NCI-H1417 treated with DMSO at 0.1 percent for 48 hours (cell line): Measurements from ENCODE around the gene COL6A5.
"Not testable (repeated sequence)": the region's sequence is repeated elsewhere in the genome, so short reads cannot be mapped to it uniquely, and the experiment has no call there.

ENCODE experiments used
- DNase-seq: peaks from one replicate; lab custom pipeline; 2025; lab: John Stamatoyannopoulos, UW

COL6A5 gene

GRCh38 chr3:130448155-130448554 is 102.7 kb downstream of the COL6A5 start:
- DNase-seq: not testable (repeated sequence)

- no peak for DNase-seq
Observed at GRCh38 chr3:130456540-130456939, 111.1 kb downstream of the COL6A5 start.

- no peak for DNase-seq
Observed at GRCh38 chr3:130457671-130458070, 112.2 kb downstream of the COL6A5 start.

- DNase-seq: no peak
Observed at GRCh38 chr3:130459944-130460343, 114.5 kb downstream of the COL6A5 start.

- DNase-seq: no peak
Observed at GRCh38 chr3:130462089-130462488, 116.6 kb downstream of the COL6A5 start.

- no peak for DNase-seq
Observed at GRCh38 chr3:130463221-130463620, 117.7 kb downstream of the COL6A5 start.

- no peak for DNase-seq
Observed at GRCh38 chr3:130465521-130465920, 120.0 kb downstream of the COL6A5 start.

GRCh38 chr3:130468311-130468710 is 122.8 kb downstream of the COL6A5 start:
- DNase-seq: no peak

GRCh38 chr3:130470126-130470525 is 124.7 kb downstream of the COL6A5 start:
- no peak for DNase-seq

- no peak for DNase-seq
Observed at GRCh38 chr3:130473416-130473815, 127.9 kb downstream of the COL6A5 start.

GRCh38 chr3:130480736-130481135 is 135.3 kb downstream of the COL6A5 start:
- DNase-seq: no peak

- no peak for DNase-seq
Observed at GRCh38 chr3:130488288-130488687, 142.8 kb downstream of the COL6A5 start.

GRCh38 chr3:130488769-130489450 is 143.4 kb downstream of the COL6A5 start:
- DNase-seq: no peak

GRCh38 chr3:130490241-130490640 is 144.8 kb downstream of the COL6A5 start:
- no peak for DNase-seq

GRCh38 chr3:130491431-130491830 is 146.0 kb downstream of the COL6A5 start:
- no peak for DNase-seq

- DNase-seq: no peak
Observed at GRCh38 chr3:130504701-130505100, 159.2 kb downstream of the COL6A5 start.

GRCh38 chr3:130506031-130506430 is 160.6 kb downstream of the COL6A5 start:
- DNase-seq: no peak

- no peak for DNase-seq
Observed at GRCh38 chr3:130507746-130508145, 162.3 kb downstream of the COL6A5 start.

- no peak for DNase-seq
Observed at GRCh38 chr3:130509008-130509407, 163.5 kb downstream of the COL6A5 start.

- DNase-seq: no peak
Observed at GRCh38 chr3:130514681-130515080, 169.2 kb downstream of the COL6A5 start.

- DNase-seq: no peak
Observed at GRCh38 chr3:130515755-130516154, 170.3 kb downstream of the COL6A5 start.

GRCh38 chr3:130516645-130517512 is 171.4 kb downstream of the COL6A5 start, which contains the start of gene COL6A6:
COL6A6 (plus strand) TSS chr3:130517177; CDS start chr3:130560365, 43,188 bp downstream.
- DNase-seq: no peak

- DNase-seq: no peak
Observed at GRCh38 chr3:130517602-130518001, 172.1 kb downstream of the COL6A5 start.
